GM19035 (cell line): ENCODE measurements around the gene HNRNPL.

Experiments used
- ATAC-seq: cut with Tn5 transposase; IDR thresholded peaks from one replicate; pipeline ENCODE4 v1.9.1; 2021; ENCODE audit not compliant: unreplicated experiment

Gene HNRNPL

DNA sequence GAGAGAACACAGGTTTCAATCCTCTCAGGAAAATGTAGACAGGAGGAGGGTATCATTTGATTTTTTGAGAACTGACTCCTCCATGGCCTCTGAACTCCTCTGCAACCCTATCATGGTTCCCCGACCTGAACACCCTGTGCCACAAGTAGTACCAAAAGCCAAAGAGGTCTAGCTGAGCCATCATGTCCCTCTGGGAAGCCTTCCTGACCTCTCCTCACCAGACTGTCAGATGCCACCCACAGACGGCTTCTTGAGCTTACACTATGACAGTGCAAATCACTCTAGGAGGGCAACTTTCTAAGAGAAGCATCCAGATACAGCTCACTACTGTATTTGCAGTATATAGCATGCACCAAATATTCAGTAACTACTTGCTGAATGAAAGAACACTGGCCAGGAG lies 3.7 kb downstream of the HNRNPL start:
- no peak for ATAC-seq

DNA sequence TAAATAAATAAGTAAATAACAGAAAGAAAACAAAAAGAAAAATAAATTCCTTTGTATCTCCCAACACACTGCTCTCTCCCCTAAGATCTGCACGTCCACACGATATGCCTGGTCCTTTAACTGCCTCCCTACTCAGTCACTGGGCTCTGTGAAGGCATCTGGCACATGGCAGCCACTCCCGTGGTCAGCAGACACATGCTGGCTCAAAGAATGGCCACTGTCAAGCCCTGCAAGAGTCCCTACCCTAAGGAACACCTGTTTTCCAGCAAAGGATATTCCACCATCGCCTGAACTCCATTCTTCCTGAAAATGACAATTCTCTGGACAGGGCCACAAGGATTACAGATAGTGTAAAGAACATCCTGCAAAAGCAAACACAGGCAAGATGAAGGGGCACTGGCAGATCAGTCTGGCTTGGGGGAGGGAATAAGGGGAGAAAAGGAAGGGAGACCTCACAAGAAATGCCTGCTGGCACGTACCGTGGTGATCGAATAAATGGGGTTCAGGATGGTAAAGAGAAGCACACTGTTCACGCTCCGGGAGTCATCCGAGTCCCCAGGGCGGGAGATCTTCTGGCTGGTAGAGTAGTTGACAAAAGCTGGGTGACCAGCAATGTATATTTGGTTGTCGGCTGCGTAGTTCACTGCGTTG lies 4.3 kb downstream of the HNRNPL start:
- ATAC-seq: no peak

DNA sequence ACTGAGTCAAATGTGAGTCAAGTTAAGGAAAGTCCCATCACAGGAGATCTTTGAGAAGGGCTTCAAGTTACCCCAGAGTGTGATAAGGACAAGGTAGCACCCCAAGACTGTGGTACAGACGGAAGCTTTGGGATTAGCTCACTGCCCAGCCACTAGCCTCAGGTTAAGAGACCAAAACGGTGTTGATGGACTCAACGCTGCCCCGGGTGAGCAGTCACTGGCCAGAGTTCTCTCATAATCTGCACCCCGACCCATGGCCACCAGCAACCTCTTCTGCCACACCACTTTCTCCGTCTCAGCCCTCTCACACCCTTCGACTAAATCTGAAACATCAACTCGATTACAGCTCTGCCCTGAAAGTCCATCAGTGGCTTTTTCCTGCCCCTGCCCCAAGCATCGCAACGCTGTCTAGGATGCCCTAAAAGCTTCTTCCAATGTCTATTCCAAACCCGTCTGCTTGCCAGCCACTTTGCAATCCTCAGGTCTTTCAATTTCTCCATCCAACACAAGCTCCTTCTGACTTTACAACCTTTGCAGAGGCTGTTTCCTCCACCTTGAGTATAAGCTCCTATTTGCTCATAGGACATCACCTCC lies 5.6 kb downstream of the HNRNPL start:
- no peak for ATAC-seq

- no peak for ATAC-seq
Observed at GRCh38 chr19:38843175-38843758, 6.5 kb downstream of the HNRNPL start.

DNA sequence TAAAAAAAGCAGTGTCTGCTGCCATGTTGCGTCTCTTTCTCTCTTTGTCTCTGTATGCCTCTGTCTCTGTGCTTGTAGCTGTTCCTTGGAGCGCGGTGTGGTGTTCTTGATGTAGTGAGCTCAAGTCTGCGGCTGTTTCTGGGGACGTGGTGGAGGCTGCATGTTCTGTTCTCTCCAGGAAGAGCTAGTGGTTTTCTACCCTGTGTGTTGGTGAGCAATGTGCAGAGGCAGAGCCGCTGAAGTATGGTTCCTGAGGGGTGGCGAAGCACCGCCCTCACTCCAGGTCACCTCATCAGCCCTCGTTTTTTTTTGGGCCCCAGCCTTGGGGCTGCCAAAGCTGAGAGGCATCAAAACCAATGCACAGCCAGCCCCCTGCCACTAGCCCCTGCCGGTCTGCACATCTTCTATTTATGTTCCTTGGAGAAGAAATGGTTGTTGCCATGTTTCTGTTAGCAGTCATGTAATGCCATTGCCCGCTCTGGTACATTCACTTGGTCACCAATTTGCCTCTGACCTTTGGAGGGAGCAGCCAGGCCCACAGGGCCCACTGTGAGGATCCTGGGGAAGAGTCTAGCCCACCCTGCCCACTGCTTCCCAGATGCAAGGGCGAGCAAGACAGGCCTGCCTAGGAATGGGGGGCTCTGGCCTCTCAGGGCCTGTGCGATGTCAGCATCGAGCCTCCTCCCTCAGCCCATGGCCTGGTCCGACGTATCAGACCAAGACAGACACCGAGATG lies 7.2 kb downstream of the HNRNPL start:
- ATAC-seq: no peak

- ATAC-seq: no peak
Observed at GRCh38 chr19:38841787-38842438, 7.9 kb downstream of the HNRNPL start.

DNA sequence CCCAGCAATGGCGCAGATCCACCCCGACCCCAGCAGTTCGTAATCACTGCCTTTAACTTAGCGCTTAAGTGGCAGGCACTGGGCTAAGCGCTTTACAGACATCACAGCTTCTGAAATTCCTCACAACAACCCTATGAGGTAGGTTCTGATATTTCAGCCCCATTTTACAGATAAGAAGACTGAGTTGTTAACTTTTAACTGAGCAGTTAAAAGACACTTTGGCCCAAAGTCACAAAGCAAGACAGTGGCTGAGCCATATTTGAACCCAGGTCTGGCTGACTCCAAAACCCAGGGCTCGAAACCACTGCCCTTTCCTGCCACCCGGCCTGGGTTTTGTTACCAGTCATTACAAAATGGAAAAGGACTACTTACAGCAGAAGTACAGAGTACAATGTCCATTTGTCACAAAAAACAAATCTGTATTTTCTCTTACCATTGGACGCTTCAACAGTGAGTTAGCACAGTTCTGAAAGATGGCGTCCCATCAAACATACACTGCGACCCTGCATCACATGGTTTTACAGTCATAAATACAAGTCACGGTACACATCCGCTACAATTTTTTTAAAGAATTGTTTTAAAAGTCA lies 8.5 kb downstream of the HNRNPL start:
- ATAC-seq: no peak

DNA sequence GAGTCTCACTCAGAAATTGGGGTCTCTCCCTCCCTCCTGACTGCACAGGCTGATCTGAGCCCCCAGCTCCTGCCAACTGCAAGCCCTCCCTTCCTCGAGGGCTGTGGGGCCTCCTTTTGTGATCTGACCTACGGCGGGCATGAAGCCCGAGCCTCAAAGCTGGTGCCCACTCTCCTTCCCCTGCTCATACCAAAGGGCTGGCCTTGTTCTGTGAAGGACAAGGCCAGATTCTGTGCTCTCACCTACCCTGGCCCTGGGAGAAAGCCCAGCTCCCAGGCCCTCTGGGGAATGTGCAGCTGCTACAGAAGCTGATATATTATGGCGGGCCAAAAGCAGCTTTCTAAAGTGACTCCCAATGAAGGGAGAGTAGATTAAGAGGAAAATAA lies 9.2 kb downstream of the HNRNPL start:
- no peak for ATAC-seq

DNA sequence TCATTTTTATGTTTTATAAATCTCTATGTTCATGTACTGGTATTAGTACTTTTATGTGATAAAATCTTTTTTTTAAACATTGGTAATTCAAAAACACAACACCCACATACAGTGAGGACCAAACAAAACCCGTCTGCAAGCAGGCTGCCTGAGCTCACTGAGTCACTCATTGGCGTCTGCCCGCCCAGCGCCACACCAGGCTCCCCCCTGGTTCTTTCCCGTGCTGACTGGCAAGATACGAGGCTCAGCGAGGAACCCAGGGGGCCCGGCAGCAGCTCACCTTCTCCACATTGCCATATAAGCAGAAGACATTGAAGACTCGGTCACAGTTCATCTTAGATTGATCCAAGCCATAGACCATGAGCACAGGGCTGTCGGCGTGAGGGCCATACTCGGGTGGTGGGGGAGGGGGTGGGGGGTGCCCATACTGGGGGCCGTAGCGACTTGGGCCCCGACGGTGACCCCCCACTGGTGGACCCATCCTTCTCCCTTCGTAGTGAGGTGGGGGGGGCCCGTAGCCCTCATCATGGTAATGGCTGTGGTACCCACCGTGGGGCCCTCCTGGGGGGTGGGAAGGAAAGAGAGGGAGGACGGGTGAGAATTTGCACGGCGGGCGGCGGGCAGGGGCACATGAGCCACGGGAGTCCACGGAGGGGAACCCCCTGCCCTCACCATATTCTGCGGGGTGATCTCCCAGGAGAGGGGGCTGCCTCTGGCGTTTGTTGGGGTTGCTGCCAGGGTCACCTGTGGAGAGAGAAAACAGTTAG lies 9.8 kb downstream of the HNRNPL start:
- no peak for ATAC-seq

GRCh38 chr19:38838986-38839761 lies 10.6 kb downstream of the HNRNPL start:
- no peak for ATAC-seq

DNA sequence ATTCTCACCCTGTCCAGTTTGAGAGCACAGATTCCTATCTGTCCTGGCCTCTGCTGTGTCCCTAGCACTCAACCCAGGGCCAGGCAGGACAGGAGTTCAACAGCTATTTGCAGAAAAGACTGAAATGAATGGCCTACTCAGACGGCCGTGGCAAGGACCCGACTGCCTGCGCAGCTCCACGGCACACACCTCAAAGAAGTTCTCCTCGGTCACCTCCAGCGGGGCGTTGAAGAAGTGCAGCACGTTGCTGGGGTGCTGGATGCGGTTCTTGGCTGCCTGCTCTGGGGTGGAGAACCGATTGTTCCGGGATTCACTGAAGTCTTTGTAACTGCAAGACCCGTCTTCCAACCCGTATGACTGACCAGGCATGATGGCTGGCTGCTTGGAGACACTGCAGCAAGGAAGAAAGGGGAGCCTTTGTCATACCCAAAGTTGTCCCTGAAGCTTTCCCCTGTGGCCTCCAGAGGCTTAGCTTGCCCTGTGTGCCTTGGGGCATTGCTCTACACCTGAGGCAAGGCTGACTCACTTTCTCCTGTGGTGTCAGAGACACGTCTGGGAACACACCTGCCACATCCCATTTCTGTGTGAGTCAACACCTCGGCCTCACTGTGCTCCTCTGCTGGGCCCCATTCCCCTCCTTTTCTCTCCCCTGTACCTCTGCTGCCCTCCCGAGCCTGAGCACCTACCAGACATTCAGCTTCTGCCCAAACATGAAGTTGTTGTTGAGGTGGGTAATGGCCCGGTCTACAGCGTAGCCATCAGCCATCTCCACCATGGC lies 11.4 kb downstream of the HNRNPL start:
- no peak for ATAC-seq

GRCh38 chr19:38837656-38838121 lies 12.1 kb downstream of the HNRNPL start:
- no peak for ATAC-seq

DNA sequence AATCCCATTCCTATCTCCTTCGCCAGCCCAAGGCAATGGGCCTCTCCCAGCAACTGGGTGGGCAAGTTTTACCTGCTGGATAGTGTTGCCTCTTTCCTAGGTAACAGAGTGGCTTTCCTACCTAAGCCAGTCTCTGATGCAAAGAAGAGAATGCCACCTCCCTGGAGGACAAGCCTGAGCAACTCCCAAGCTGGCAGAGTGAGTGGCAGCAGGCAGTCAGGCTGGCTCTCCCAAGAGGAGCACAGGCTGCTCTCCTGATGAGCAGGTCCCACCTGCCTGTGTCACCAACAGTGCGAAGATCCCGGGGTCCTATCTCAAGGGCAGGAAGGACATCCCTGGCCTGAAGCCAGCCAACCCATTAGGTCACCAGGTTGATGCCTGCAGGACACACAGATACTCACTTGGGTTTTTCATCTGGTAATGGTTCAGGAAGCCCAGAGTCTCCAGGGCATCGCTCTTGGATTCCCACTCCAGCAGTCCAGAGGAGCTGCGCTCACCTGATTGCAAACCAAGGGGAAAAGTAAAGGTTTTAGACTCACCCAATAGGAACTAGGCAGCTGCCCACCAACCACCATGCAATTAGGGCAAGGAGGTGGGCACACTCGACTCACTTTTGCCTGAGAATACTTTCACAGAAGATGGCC lies 12.7 kb downstream of the HNRNPL start:
- ATAC-seq: no peak

- no peak for ATAC-seq
Observed at GRCh38 chr19:38836159-38836982, 13.4 kb downstream of the HNRNPL start.

DNA sequence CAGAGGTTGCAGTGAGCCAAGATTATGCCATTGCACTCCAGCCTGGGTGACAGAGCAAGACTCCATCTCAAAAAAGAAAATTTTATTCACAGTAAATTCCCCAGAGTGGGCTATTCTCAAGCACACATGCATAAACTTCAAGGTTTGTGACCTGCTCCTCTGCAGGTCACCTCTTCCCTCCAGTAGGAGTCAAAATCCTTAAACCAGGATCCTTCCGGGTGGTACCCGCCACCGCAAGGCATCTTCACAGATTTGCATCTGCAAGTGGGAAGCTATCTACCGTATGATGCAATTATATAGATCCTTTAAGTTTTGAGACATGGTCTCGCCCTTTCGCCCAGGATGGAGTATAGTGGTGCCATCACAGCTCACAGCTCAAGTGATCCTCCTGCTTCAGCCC lies 15.2 kb downstream of the HNRNPL start:
- no peak for ATAC-seq

GRCh38 chr19:38834104-38834490 lies 15.7 kb downstream of the HNRNPL start:
- no peak for ATAC-seq

GRCh38 chr19:38833092-38833425 lies 16.7 kb downstream of the HNRNPL start:
- no peak for ATAC-seq
